HepG2 (cell line): Measurements from ENCODE around the gene TTYH1. TPM values are rescaled to one million over a fixed set of nuclear protein-coding genes. Genes with fewer than 3 reads are reported as not detected.
"Not testable (repeated sequence)": the region's sequence is repeated elsewhere in the genome, so short reads cannot be mapped to it uniquely, and the experiment has no call there.

Source experiments
- ATAC-seq: fragments of 200-7000 bp; cut with Tn5 transposase; 3 replicates; pipeline ENCODE4 v1.9.1; 2020; ENCODE audit warnings: mild to moderate bottlenecking, moderate library complexity
- BruUV-seq: library from RNA; stranded (reverse); fragments of 400-500 nt; replicated peaks from 2 replicates; lab custom pipeline; 2021; lab: Mats Ljungman, UMichigan
- CTCF ChIA-PET: fragments of 300-600 bp; formaldehyde crosslinking; extraction: SDS; loops from one replicate; lab custom pipeline; 2021; ENCODE audit warnings: low total read pairs, inconsistent platforms, low intra/inter-chr PET ratio; lab: Yijun Ruan, JAX
- POLR2A ChIA-PET: fragments of 350-600 bp; sonication (Branson Sonifier 250); formaldehyde crosslinking; loops from one replicate; lab custom pipeline; 2020; ENCODE audit warnings: antibody characterized with exemption, inconsistent platforms; lab: Yijun Ruan, JAX
- DNase-seq: peaks from one replicate; pipeline ENCODE4 v3.0.0-alpha.2; 2015; ENCODE audit warnings: low spot score
- FAIRE-seq: peaks from 3 replicates; lab custom pipeline; 2011; peaks lifted over from hg19 to GRCh38; lab: Jason Lieb, UNC
- H2AFZ ChIP-seq: one replicate; pipeline ENCODE4 v1.6.1; 2011; ENCODE audit warnings: low read length, inconsistent platforms
- H3K27ac ChIP-seq: fragments of 300-600 bp; 3 replicates; pipeline ENCODE4 v1.8.0; 2011; ENCODE audit warnings: mixed run types, mild to moderate bottlenecking, mixed read lengths, low read length, inconsistent platforms; ENCODE audit not compliant: insufficient read depth; ENCODE audit errors: extremely low read length
- H3K27me3 ChIP-seq, 2 experiments: fragments of 200-600 bp in 1 of 2; 2 replicates in 1 of 2; 3 replicates in 1 of 2; pipeline versions ENCODE4 v1.6.0 to v1.8.0; 2011; ENCODE audit warnings: low read length in 2 of 2, mild to moderate bottlenecking in 2 of 2, moderate library complexity in 2 of 2, inconsistent platforms in 1 of 2; ENCODE audit not compliant: insufficient read depth in 2 of 2, control insufficient read depth in 1 of 2
- H3K36me3 ChIP-seq, 2 experiments: fragments of 200-600 bp in 1 of 2; replicated peaks in 1 of 2; 2 replicates in 1 of 2; 3 replicates in 1 of 2; pipeline versions ENCODE4 v1.5.1 to v1.8.0; 2011; ENCODE audit warnings: low read length in 2 of 2, inconsistent platforms in 1 of 2; ENCODE audit not compliant: insufficient read depth in 2 of 2, control insufficient read depth in 1 of 2
- H3K4me1 ChIP-seq: 2 replicates; pipeline ENCODE4 v1.5.1; 2012; ENCODE audit warnings: low read length, inconsistent platforms; ENCODE audit not compliant: insufficient read depth
- H3K4me2 ChIP-seq: 2 replicates; pipeline ENCODE4 v1.6.0; 2011; ENCODE audit warnings: low read depth, low read length, inconsistent platforms
- H3K4me3 ChIP-seq, 3 experiments: fragments of 200-600 bp in 1 of 3; sonication (generic), shearing (Covaris generic) in 1 of 3; replicated peaks in 1 of 3; 2 replicates each; pipeline ENCODE4 v1.5.1; 2011 to 2016; ENCODE audit warnings: low read length in 3 of 3, inconsistent platforms in 2 of 3, low read depth in 2 of 3, mild to moderate bottlenecking in 2 of 3, control low read depth in 1 of 3, mixed read lengths in 1 of 3; ENCODE audit not compliant: insufficient read depth in 1 of 3
- H3K79me2 ChIP-seq: one replicate; pipeline ENCODE4 v1.6.1; 2011; ENCODE audit warnings: low read length, inconsistent platforms; ENCODE audit not compliant: insufficient read depth
- H3K9ac ChIP-seq: 2 replicates; pipeline ENCODE4 v1.6.0; 2011; ENCODE audit warnings: mild to moderate bottlenecking, low read depth, low read length, inconsistent platforms; ENCODE audit not compliant: insufficient read depth
- H3K9me3 ChIP-seq: 2 replicates; pipeline ENCODE4 v1.5.1; 2012; ENCODE audit warnings: mild to moderate bottlenecking, low read length
- H4K20me1 ChIP-seq: 2 replicates; pipeline ENCODE4 v1.6.0; 2011; ENCODE audit warnings: inconsistent platforms, mild to moderate bottlenecking, low read length, moderate library complexity; ENCODE audit not compliant: insufficient read depth
- MAFF ChIP-seq: IDR thresholded peaks from 2 replicates; pipeline ENCODE4 v1.6.1; 2011; ENCODE audit warnings: low read depth, low read length, improper control_type of control experiment
- MAFK ChIP-seq, 2 experiments: IDR thresholded peaks in 1 of 2; conservative IDR thresholded peaks in 1 of 2; 2 replicates each; pipeline ENCODE4 v1.6.1; 2011; ENCODE audit warnings: improper control_type of control experiment in 2 of 2, low read length in 2 of 2
- WGBS: methylation state at CpG from one replicate; pipeline ENCODE4 v1.1.6; 2017; ENCODE audit warnings: low lambda C conversion rate; 5-methylcytosine and 5-hydroxymethylcytosine counted together
- in situ Hi-C: cut with HindIII; loops from 2 replicates; pipeline ENCODE4 v1.10.0; 2017; ENCODE audit warnings: low pct_unique_long_range_greater_than_20kb; ENCODE audit not compliant: extremely low pct_ligation_motif_present
- intact Hi-C: fragments of 100-400 bp; cut with micrococcal nuclease; formaldehyde crosslinking; loops from one replicate; pipeline ENCODE4 v1.10.0; 2022; ENCODE audit not compliant: unreplicated experiment
- polyA plus RNA-seq, 8 experiments: library from polyadenylated mRNA; depleted of rRNA in 3 of 8; stranded (reverse) in 7 of 8; unstranded in 1 of 8; fragments of >200 nt; fragmentation: Illumina TruSeq in 4 of 8; extraction: Trizol in 4 of 8; gene quantifications; 2 replicates each; pipeline versions ENCODE4 v1.2.1 to v1.2.3, GENCODE V29; 2011 to 2016; ENCODE audit warnings: low read depth in 4 of 8, missing spikeins in 1 of 8, mixed read lengths in 1 of 8; ENCODE audit not compliant: insufficient read depth in 1 of 8
- total RNA-seq, 5 experiments: library from RNA; depleted of rRNA; stranded (reverse); fragments of >200 nt; fragmentation: Illumina TruSeq; extraction: Trizol; gene quantifications; 2 replicates each; pipeline ENCODE4 v1.2.3, GENCODE V29; 2016; ENCODE audit warnings: low read depth in 1 of 5

TTYH1 gene
- total and polyA plus RNA-seq, 2 of the 13 experiments (the other 11 are each of a cell fraction or from before 2014, with no cell fraction given) = 6.9 to 19.9 TPM

GRCh38 chr19:54370434-54370796 lies 44.8 kb upstream of the TTYH1 start:
- H3K4me3 ChIP-seq, H3K79me2 ChIP-seq, H3K27ac ChIP-seq, H3K4me1 ChIP-seq, in situ Hi-C loops, BruUV-seq, intact Hi-C loops, POLR2A ChIA-PET, H3K9me3 ChIP-seq, ATAC-seq, H3K9ac ChIP-seq, DNase-seq, FAIRE-seq, H3K4me2 ChIP-seq, H3K27me3 ChIP-seq, CTCF ChIA-PET, H3K36me3 ChIP-seq, H4K20me1 ChIP-seq, H2AFZ ChIP-seq: not testable (repeated sequence)
- 79% methylated on average over 7 of the region's 10 CpGs for WGBS

GRCh38 chr19:54371453-54371852 lies 43.8 kb upstream of the TTYH1 start:
- H3K36me3 ChIP-seq, H3K9me3 ChIP-seq, intact Hi-C loops, FAIRE-seq, H3K27me3 ChIP-seq, POLR2A ChIA-PET, H2AFZ ChIP-seq, BruUV-seq, H3K4me1 ChIP-seq, H3K4me3 ChIP-seq, ATAC-seq, H3K9ac ChIP-seq, CTCF ChIA-PET, H3K4me2 ChIP-seq, in situ Hi-C loops, H4K20me1 ChIP-seq, H3K27ac ChIP-seq, DNase-seq, H3K79me2 ChIP-seq: not testable (repeated sequence)
- 43% methylated on average over 4 of the region's 5 CpGs for WGBS
- peak; percentile 46 to 62; a peak in 3 of 4 replicates for TF ChIP-seq MAFK (conservative IDR thresholded peaks at IDR 0.05 in 1 of 2, IDR thresholded peaks at IDR 0.05 in 1 of 2; ENCODE audit: low read length in 2 of 2)
- TF ChIP-seq MAFF = peak; percentile 46
